ENCODE results near the gene ZMYM4.

- no peak for TF ChIP-seq POLR2A (IDR thresholded peaks at IDR 0.05)
- TF ChIP-seq, protein P1, sequence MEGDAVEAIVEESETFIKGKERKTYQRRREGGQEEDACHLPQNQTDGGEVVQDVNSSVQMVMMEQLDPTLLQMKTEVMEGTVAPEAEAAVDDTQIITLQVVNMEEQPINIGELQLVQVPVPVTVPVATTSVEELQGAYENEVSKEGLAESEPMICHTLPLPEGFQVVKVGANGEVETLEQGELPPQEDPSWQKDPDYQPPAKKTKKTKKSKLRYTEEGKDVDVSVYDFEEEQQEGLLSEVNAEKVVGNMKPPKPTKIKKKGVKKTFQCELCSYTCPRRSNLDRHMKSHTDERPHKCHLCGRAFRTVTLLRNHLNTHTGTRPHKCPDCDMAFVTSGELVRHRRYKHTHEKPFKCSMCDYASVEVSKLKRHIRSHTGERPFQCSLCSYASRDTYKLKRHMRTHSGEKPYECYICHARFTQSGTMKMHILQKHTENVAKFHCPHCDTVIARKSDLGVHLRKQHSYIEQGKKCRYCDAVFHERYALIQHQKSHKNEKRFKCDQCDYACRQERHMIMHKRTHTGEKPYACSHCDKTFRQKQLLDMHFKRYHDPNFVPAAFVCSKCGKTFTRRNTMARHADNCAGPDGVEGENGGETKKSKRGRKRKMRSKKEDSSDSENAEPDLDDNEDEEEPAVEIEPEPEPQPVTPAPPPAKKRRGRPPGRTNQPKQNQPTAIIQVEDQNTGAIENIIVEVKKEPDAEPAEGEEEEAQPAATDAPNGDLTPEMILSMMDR (IDR thresholded peaks at IDR 0.05) = no peak
Observed at GRCh38 chr1:35297886-35298285, 29.4 kb downstream of the ZMYM4 start.
